Activated CD8-positive, alpha-beta memory T cell treated with anti-CD3 and anti-CD28 coated beads, Interleukin-2, amount 50 U/mL, for 48 hours (primary cell): Measurements from ENCODE around the gene BRIX1.
"Not testable (repeated sequence)": the region's sequence is repeated elsewhere in the genome, so short reads cannot be mapped to it uniquely, and the experiment has no call there.

Experiments used
- DNase-seq: peaks from one replicate; pipeline ENCODE4 v3.0.0-alpha.2; 2020

Gene BRIX1

GRCh38 chr5:34970552-34970951, 55.0 kb downstream of the BRIX1 start:
- DNase-seq = no peak

DNA sequence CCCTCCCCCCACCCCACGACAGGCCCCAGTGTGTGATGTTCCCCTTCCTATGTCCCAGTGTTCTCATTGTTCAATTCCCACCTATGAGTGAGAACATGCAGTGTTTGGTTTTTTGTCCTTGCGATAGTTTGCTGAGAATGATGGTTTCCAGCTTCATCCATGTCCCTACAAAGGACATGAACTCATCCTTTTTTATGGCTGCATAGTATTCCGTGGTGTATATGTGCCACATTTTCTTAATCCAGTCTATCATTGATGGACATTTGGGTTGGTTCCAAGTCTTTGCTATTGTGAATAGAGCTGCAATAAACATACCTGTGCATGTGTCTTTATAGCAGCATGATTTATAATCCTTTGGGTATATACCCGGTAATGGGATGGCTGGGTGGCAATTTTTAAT, 56.1 kb downstream of the BRIX1 start:
- not testable (repeated sequence) for DNase-seq
